Brain microvascular endothelial cell (primary cell): Measurements from ENCODE around the gene DLGAP1.

Source experiments
- DNase-seq: peaks from one replicate; pipeline ENCODE4 v3.0.0-alpha.2; 2020
- H3K27ac ChIP-seq: fragments of 250-450 bp; sonication (Bioruptor Pico); 2 replicates; pipeline ENCODE4 v1.5.1; 2020; ENCODE audit warnings: mild to moderate bottlenecking, moderate library complexity
- H3K27me3 ChIP-seq: fragments of 250-450 bp; sonication (Bioruptor Pico); replicated peaks from 2 replicates; pipeline ENCODE4 v1.5.1; 2020; ENCODE audit warnings: mild to moderate bottlenecking
- H3K36me3 ChIP-seq: fragments of 250-450 bp; sonication (Bioruptor Pico); replicated peaks from 2 replicates; pipeline ENCODE4 v1.5.1; 2020; ENCODE audit warnings: mild to moderate bottlenecking
- H3K4me3 ChIP-seq: 2 replicates; pipeline ENCODE4 v1.5.1; 2011; ENCODE audit warnings: low read depth, mild to moderate bottlenecking, control low read depth, low read length, moderate library complexity
- CTCF ChIP-seq: IDR thresholded peaks from 2 replicates; pipeline ENCODE4 v1.5.1; 2011; ENCODE audit warnings: low read depth, mild to moderate bottlenecking, moderate library complexity, low read length, control low read depth, inconsistent platforms; ENCODE audit errors: missing control alignments
- in situ Hi-C: cut with HindIII; loops from 2 replicates; pipeline ENCODE4 v1.10.0; 2017; ENCODE audit warnings: low sequenced_read_pairs, low pct_ligation_motif_present

DLGAP1 gene

GRCh38 chr18:3879836-3880120 is 575.3 kb downstream of the DLGAP1 start:
- in situ Hi-C loops: no loop called here
- no peaks in the 10 kb centered on the region for H3K27me3 ChIP-seq
- no peak for TF ChIP-seq CTCF
- no peak overlapping the region for H3K4me3 ChIP-seq
- no peak for DNase-seq
- no peaks in the 10 kb centered on the region for H3K36me3 ChIP-seq
- H3K27ac ChIP-seq: no peak overlapping the region

- DNase-seq: no peak
- Histone ChIP-seq H3K27me3 (no peaks in the 10 kb centered on the region), H3K36me3 (no peaks in the 10 kb centered on the region), H3K4me3 (no peak overlapping the region), H3K27ac (no peak overlapping the region)
- in situ Hi-C loops: no loop called here
- TF ChIP-seq CTCF: no peak
Observed at GRCh38 chr18:3879114-3879835, 575.8 kb downstream of the DLGAP1 start.

- Histone ChIP-seq H3K27me3 (no peaks in the 10 kb centered on the region), H3K36me3 (no peaks in the 10 kb centered on the region), H3K4me3 (no peak overlapping the region), H3K27ac (no peak overlapping the region)
- DNase-seq: no peak
- in situ Hi-C loops: no loop called here
- no peak for TF ChIP-seq CTCF
Observed at GRCh38 chr18:3878401-3878800, 576.7 kb downstream of the DLGAP1 start.

- no peak for TF ChIP-seq CTCF
- Histone ChIP-seq H3K27me3 (no peaks in the 10 kb centered on the region), H3K36me3 (no peaks in the 10 kb centered on the region), H3K4me3 (no peak overlapping the region), H3K27ac (no peak overlapping the region)
- DNase-seq: no peak
- in situ Hi-C loops: no loop called here
Observed at GRCh38 chr18:3877678-3878077, 577.4 kb downstream of the DLGAP1 start.

GRCh38 chr18:3875961-3876360 is 579.1 kb downstream of the DLGAP1 start:
- DNase-seq: no peak
- Histone ChIP-seq H3K27ac (no peak overlapping the region), H3K4me3 (no peak overlapping the region), H3K36me3 (no peaks in the 10 kb centered on the region), H3K27me3 (no peaks in the 10 kb centered on the region)
- no peak for TF ChIP-seq CTCF
- in situ Hi-C loops: no loop called here

- in situ Hi-C loops: no loop called here
Observed at GRCh38 chr18:3875376-3875775, 579.7 kb downstream of the DLGAP1 start.

More at GRCh38 chr18:3875376-3875775, 579.7 kb downstream of the DLGAP1 start:
- H3K27me3 ChIP-seq: no peaks in the 10 kb centered on the region
- no peak overlapping the region for H3K4me3 ChIP-seq
- no peak for DNase-seq
- H3K36me3 ChIP-seq: no peaks in the 10 kb centered on the region
- no peak for TF ChIP-seq CTCF
- H3K27ac ChIP-seq: no peak overlapping the region
